Activated CD4-positive, alpha-beta T cell treated with anti-CD3 and anti-CD28 coated beads, Interleukin-2, amount 50 U/mL, for 1 hour (primary cell): ENCODE measurements around the gene LTBP1.

Experiments
- DNase-seq: peaks from one replicate; pipeline ENCODE4 v3.0.0-alpha.2; 2020

The LTBP1 gene

DNA sequence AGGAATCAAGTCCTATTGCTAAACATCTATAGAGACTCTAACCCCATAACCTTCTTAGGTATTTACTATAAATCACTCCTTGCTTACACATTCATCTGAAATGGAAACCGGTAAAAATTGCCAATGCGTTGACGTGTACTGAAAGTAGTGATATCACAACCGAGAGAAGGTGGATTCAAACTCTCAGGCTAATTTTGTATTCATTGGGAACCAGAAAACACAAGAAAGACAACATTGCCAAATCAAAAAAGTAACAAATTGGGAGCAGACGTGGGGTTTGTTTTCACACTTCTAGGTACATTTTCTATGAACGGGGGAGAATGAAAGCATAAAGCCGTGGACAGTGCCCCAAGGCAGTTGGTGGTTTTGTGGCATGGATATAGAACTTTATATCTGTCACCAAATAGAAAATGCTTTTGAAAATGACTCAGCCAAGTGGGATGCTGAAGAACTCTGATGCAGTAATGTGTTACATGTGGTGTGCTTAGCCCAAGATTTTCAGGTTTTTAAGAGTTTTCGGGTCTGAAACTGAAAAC, 374.6 kb downstream of the LTBP1 start:
- DNase-seq = no peak

DNA sequence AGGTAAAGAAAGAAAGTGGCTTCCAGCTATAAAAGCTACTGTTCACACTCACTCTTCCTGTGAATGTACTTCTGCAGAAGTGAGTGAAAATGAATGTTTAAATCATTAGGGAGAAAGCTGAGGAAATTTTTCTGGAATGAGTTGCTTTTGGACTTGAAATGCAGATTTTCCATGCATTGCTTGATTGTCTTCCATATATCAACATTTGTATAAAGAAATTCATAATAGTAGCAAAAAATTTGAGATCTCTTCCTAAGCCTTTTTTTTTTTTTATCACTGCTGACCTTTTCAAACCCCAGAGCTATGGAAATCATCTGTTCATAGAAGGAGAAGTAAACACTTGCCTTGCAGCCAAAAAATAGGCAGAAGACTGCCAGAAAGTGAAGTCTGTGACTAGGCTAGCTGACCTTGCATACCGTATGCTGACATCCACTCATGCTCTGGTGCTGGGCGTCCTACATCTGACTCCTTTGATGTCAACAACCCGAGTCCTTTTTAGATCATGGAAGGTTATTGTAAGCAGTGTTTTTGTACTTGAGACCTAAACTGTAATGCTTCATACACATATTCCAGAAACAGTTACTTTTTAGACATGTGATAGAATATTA, 375.2 kb downstream of the LTBP1 start:
- no peak for DNase-seq

DNA sequence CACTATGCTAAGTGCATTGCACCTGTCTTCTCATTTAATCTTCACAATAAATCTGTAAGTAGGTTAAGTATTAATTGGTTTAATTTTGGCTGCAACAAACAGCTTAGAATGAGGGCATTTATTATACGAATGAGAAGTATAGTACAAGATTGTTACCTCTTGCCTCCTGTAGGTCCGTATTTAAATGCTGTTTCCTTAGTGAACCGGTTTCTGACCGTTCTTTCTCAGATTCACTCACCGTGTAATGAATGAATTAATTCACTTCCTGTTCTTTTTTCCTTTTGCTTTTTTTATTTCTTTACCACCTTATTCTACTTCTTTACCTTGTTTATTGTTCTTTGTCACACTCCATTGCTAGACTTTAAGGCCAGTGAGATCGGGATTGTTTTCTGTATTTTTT, 375.9 kb downstream of the LTBP1 start:
- no peak for DNase-seq

DNA sequence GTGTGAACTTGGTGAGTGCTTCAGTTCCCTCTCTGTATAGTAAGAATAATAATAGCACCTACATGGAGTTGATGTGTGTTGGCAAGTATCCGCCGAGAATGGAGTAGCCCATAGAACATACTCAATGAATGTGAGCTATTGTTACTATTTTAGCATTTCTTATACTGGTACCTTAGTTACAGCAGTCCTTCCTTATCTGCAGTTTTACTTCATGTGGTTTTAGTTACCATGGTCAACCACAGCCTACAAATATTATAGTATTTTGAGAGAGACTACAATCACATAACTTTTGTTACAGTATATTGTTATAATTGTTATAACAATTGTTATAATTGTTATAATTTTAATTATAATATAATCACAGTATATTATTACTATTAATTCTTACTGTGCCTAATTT, 377.2 kb downstream of the LTBP1 start:
- DNase-seq = no peak

DNA sequence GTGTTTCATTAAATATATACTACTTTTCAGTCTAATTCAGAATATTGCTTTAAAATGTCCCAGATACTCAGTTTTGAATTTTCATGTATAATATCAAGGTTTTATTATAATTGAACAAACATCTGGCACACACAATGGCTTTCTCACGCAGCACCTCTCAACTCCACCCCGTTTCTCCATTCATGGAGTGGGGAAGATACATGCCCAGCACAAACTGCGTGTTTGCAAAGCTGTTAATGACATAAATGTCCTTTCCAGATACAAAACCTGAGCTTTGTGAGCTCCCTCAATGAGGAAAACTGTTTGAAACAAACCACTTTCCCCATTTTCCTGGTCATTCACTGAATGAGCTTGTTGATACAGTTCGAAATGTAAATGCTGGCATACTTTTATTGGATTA, 379.3 kb downstream of the LTBP1 start:
- no peak for DNase-seq

DNA sequence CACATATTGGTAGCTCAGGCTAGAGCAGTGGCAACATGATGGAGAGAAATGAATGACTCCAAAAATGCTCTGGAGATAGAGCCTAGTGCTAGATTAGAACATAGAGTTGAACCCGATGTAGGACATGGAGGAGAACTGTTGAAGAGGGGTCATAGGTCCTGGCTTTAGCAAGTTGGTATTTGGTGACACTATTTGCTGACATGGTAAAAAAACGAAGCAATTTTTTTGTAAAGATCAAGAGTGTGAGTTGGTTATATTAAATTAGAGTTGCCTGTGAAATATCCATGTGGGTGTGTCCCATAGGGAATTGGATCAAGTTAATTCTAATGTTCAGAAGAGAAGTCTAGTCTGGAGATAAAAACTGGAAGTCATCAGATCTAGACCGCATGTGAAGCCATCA, 386.7 kb downstream of the LTBP1 start:
- no peak for DNase-seq

DNA sequence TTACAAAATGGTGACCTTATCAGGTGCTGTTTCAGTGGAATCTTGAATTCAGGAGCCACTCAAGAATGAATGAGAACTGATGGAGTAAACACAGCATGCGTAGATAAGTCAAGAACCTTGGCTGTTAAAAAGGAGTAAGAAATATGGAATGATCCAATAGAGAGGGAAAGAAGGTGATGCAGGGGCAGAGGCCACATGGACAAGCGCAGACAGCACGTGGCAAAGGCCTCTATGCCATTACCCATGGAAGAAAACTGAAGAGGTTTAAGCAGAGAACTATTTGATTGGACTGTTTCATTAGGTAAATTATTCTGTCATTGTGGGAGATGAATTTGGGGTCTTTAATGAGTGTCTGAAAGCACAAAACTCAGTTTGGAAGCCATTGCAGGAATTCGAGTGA, 387.3 kb downstream of the LTBP1 start:
- no peak for DNase-seq

DNA sequence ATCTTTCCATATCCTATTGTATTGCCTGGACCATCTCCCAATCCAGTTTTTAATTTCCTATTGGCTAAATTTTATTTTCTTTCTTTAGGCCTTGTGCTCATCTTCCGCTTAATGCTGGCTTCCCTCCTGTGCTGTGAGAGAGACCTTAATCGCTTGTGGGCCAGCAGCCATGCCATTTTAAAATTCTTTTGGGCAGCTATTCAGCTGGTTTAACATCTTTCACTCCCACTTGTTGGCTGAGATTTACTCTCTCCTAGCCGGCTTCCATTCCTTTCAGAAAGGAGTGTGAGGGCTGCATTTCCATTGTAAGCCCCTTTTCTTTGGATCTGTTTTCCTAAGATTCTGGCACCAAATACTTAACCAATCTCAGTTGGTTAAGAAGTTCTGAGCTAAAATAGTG, 388.8 kb downstream of the LTBP1 start:
- no peak for DNase-seq

DNA sequence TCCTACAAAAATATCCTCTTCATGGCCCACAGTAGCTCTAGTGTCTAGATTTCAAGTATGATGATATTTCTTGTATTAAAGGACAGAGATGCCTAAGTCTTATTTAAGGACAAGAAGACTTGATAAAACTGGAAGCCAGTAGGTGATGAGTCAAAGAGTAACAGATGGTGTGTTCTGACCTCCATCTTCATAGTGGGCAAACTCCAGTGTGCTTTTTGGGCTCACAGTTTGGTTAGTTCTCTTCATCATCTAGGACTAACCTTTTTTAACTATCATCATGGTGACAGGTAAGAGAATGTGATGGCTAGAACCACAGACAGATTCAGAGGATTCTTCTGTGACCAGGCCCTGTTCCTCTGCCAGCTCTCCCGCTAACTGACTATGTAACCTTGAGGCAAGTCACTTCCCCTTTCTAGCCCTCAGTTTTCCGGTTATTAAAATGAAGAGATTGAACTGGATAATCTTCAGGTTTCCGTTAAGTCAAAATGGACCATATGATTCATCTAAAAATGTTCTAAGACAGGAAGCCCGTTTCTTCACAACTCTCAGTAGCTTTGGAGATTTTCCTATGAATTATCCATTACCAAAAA, 389.4 kb downstream of the LTBP1 start:
- DNase-seq = no peak

DNA sequence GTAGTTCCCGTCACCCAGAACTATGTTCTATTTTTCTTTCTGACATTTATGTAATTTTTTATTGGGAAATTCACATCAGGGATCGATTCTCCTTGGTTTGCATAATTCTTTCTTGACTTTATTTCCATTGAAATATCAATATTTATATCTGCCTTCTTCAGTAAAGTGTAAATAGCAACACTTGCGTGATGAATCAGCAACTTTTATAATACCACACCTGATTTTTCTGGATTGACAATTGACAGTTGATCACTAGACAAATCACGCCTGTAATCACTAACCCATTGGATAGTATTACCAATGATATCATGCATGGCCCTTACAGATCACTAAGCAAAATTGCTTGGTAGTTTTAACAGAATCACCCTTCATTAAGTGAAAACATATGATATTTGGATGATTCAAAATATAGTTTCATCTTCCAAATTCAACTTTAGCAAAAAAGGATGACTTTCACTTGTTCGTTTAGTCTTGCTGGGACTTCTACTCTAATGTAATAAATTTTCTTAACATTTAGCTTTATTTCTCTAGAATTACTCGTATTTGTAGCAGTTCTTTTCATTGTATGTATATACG, 390.7 kb downstream of the LTBP1 start:
- DNase-seq = no peak

DNA sequence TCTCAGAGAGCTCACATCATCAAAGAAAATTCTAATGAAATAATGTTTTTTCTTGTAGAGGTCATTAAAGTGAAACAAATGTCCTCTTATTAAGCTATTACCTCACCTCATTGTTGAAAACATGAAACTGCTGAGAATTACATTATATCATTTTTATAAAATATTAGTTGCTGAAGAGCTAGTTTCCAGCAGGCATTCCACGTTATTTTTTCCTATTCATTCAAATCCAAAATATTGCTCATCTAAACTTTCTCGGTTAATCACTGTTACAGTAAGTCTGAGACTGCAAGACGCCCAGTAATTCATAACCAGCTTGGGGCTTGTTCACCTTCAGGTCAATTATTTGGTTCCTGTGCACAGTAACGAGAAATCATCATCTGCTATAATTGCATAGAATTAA, 391.2 kb downstream of the LTBP1 start:
- DNase-seq = no peak

DNA sequence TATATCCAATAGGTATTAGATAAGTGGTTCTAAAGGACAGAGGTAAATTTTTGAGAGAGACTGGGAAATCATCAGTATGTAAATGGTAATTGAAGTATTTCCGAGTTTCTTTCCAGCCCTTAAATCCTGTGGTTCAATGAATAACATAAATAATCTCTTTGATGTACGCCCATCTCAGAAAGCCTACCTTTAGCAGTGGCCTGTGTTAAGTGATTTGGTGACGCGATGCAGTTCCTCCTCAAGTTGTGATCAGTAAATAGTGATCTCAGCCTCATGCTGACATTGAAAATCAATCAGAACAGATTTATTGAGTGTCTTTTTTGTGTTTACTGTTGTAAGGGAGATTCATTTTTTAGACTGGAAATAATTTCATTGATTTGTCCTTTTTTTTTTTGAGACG, 392.5 kb downstream of the LTBP1 start:
- DNase-seq = no peak

DNA sequence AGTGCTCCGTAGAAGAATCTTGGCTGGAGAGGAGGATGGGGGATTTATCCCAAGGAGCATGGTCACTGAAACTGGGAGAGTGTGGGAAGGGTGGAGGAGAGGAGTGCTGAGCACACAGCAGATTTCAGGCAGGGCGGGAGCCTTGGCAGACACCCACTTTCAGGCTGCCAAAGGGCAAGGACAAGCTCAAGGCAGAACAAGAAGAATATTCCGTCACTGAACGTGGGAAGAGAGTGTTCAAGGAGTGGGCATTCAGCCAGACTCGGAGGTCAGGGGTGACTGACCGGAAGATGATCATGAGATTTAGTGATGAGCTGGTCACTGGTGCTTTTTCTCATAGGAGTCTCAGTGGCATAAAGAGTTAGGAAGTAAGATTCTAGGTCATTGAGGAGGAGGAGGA, 393.5 kb downstream of the LTBP1 start:
- DNase-seq = no peak

DNA sequence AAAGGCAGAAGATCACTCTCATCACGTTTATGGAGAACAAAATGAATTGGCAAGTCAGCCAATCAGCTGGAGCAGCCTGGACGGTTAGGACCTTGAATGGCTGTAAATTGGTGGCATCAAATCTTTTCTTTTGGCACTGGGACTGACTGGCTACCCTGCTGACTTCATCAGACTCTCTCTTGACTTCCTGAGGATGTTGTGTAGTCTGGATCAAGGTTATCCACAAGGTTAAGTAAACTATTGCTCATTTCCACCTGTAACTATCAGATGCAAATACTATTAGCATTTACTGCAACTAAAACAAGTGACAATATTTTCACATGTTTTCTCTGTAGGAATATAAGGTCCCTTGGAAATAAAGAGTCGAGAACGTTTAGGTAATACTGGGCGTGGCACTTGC, 395.4 kb downstream of the LTBP1 start:
- DNase-seq = no peak

DNA sequence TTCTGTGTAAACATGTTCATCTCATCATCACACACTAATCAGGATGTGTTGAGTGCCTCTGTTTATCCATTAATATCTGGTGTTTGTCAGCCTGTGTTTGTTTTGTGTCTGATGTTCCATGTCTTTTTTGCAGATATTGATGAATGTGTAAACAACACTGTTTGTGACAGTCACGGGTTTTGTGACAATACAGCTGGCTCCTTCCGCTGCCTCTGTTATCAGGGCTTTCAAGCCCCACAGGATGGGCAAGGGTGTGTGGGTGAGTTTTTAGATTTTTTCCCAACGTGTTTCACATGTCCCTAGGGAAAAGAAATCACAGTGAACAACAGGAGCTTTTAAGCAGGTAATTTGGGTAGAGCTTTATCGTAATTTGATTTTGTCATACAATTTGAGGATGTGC, 396.0 kb downstream of the LTBP1 start:
- no peak for DNase-seq

DNA sequence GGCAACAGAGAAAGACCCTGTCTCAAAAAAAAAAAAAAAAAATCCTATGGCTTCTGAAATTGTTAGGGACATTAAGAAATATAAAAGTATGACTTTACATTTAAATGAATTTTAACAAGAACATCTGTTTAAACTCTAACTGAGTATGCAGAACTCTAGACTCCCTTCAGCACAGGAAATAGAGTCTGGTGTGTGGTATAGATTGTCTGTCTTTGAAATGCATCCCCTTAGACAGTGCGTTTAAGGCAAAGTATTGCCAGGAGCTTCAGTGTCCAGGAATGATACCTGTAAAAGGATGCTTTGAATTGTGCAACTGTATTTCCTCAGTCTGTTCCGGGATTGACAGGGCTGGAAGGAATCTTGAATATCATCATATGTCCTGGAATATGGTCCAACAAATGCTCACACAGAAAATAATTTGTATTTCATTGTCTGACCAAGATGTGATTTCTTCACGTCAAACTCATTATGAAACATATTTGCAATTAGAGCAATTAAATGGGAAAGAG, 396.7 kb downstream of the LTBP1 start:
- DNase-seq = no peak

DNA sequence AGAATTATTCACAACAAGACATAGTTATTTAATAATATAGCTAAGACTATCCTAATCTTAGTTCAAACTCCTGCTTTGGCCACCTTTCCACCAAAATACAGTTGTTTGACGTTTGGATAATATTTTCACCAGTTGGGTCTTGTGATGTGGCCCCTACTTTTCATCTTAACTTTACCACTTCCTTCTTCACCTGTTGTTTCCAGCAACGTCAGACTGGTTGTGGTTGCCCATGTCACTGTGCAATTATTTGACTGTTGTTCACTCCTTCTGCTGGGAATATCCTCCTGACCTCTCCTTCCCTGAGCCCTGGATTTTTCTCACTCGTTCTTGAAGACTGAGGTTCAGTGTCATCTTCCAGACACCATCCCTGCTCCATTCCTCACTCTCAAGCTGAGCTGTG, 397.5 kb downstream of the LTBP1 start:
- DNase-seq = no peak

DNA sequence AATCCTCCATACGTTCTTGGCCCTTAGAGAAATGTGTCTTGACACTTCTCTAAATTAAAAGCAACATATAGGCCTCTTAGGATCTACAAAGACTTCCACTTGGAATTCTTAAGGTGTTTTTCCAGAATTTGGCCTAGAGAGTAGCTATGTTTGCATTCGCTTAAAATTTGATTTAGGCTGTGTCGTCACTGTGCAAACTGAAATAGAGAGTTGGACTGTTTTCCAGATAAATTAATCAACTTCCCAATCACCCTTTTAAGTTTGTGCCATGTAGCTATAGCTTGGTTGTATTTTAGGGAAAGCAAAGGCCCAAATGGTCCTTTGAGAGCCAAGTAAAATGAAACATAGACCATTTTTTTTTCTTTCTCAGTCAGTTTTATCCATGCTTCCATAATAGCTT, 401.1 kb downstream of the LTBP1 start:
- no peak for DNase-seq

DNA sequence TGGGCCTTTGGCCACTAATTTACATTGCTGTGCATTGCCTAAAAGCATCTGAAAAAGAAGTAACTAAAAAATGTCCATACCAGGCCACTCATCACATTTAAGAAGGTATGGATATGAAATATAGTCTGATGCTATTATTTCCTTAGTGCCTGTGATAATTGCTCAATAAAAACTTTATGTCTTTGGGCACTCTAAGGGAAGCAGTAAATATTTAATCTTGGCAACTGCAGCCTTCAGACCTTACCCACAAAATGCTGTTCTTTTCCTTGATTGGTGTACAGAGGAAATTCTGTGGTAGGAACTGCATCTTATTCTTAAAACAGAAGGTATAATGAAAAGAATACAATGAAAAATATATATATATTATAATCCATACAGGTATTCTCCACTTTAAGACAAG, 403.9 kb downstream of the LTBP1 start:
- no peak for DNase-seq

DNA sequence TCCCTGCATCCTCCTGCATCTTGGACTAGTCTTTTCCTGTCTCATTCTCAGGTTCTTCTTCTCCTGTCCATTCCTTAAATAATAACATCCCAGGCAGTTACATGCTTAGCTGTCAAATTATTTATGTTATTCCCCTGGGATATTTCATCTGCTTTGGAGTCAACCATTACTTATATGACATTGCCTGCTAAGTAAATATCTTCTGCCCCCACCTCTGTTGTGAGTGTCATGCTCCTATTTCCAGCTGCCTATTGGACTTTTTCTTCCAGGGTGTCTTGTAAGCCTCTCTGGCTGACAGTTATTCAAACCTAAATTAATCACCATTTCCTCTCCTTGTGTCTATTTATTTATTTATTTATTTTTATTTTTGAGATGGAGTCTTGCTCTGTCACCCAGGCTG, 405.0 kb downstream of the LTBP1 start:
- DNase-seq = no peak

DNA sequence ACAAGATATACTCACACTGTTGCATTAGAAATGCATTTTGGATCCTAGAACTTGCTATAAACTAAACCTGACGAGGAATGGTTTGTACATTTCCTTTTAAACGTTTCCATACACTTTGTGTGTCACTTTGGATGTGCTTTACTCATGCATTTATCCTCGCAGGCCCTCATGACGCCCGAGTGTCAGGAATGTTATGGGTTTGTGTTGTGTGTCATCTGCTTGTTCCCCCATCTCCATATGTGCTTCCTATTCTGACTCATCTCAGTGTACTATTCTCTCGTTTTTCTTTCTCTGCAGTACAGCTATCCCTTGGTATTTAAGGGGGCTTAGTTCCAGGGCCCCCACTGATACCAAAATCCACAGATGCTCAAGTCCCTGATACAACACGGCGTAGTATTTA, 408.2 kb downstream of the LTBP1 start:
- no peak for DNase-seq

DNA sequence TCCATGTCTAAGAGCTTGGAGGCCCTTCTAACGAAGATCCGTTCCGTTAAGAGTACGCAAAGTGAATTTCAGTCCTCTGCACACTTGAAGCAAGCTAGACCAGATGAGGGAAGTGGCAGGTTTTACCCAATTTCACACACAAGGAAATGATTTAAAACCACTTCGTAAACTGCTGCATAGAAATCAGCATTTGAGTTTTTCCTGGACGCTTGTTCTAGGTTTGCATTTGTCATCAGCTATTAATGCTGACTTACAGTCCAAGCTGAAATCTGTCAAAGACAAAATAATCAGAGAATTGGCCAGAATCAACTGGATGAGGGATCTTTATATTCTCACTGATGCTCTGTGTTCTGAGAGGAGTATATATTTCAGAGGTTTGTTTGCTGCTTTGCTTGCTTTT, 412.1 kb downstream of the LTBP1 start:
- no peak for DNase-seq

DNA sequence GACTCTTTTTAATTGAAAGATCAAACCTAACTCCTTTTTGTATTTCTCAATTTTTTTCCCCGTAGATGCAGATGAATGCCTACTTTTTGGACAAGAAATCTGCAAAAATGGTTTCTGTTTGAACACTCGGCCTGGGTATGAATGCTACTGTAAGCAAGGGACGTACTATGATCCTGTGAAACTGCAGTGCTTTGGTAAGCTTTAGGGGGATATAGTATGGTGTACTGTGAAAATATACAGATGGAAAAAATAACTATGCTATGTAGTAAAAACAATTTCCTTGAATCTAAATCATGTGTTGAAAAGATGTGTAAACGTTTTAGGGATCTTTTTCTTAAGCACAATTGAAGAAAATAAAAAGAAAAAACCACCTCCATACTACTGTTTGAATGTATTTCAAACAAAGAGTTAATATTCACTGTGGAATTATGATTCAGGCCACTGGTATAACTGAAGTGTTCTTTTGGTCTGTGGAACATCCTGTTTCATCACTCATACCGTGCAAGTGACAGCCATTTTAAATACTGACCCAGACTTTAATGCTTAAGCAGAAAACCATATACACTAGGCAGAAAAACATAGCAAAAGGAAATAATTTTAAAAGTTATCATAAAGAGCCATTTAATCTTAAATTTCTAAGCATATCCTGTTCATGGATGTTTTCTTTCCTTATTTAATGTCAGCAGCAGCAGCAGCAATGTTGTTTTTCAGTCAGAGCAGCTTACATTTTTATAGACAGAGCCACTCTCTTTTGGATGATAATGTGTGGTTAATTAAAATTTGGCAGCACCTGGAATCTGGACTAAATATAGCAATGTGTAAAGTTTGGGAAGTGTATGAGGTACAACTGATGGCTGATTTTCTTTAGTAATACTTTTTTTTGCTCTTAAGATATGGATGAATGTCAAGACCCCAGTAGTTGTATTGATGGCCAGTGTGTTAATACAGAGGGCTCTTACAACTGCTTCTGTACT, 416.9 kb downstream of the LTBP1 start:
- no peak for DNase-seq
